ENCODE results near the gene EXOC2. TPM values are rescaled to one million over a fixed set of nuclear protein-coding genes. Genes with fewer than 3 reads are reported as not detected.

The EXOC2 gene, protein sequence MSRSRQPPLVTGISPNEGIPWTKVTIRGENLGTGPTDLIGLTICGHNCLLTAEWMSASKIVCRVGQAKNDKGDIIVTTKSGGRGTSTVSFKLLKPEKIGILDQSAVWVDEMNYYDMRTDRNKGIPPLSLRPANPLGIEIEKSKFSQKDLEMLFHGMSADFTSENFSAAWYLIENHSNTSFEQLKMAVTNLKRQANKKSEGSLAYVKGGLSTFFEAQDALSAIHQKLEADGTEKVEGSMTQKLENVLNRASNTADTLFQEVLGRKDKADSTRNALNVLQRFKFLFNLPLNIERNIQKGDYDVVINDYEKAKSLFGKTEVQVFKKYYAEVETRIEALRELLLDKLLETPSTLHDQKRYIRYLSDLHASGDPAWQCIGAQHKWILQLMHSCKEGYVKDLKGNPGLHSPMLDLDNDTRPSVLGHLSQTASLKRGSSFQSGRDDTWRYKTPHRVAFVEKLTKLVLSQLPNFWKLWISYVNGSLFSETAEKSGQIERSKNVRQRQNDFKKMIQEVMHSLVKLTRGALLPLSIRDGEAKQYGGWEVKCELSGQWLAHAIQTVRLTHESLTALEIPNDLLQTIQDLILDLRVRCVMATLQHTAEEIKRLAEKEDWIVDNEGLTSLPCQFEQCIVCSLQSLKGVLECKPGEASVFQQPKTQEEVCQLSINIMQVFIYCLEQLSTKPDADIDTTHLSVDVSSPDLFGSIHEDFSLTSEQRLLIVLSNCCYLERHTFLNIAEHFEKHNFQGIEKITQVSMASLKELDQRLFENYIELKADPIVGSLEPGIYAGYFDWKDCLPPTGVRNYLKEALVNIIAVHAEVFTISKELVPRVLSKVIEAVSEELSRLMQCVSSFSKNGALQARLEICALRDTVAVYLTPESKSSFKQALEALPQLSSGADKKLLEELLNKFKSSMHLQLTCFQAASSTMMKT
- 10 to 100 TPM; 31.9 to 35.4 TPM for total RNA-seq

DNA sequence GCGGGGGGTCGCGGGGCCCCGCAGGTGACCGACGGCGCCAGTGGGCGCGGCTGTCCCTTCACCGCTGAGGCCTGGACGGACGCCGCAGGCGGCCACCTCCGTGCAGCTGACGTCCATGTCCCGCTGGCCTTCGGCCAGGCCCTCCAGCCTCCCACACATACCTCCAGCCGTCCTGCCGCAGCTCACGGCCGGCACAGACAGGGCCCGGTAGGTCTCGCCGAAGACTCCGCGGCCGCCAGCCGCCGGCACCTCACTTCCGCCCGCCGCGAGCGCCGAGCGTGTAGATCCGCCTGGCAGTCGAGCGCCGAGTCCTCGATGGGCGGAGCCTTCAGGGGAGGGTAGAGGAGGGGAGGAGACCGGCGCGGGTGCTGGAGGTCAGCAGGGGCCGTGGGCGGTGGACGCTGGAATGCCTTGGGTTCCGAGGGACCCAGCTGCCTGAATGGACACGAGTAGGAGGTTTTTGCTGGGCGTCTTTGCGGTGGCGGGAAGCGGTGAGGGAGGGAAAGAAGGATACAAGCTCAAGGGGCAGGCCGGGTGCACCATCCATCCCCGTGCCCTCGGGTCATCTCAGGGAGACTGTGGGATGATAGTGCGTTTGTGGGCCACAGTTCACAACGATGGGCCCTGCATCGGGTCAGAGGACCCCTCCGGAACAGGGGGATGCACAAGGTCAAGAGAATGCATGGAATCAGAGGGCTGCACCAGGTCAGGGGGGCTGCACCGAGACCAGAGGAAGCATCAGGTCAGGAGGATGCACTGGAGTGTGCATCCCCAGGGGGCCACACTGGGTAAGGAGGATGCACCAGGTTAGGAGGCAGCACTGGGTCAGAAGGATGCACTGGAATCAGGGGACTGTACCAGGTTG lies at the start of gene EXOC2:
Gene EXOC2 (minus strand): TSS at position 282 of the 865 bp plus-strand sequence. CDS start 55,321 bp downstream, outside the sequence.
- ATAC-seq (ENCODE audit: low read depth) (peak; percentile 74), DNase-seq (peak; percentile 91)
- Mint-ChIP-seq H3K36me3 (peaks cover 2% of the 10 kb centered on the region), H3K27me3 (no peaks in the 10 kb centered on the region), H3K9me3 (no peaks in the 10 kb centered on the region), H3K4me1 (peaks cover 27% of the 10 kb centered on the region), H3K4me3 (peak within 1 kb of the TSS; percentile 97), H3K27ac (peak within 1 kb of the TSS; percentile 96)
- POLR2A ChIA-PET: interaction anchor here (1.0 to 2.6 kb wide), 9 partner anchors 8 to 301 kb away, joined by 3 to 29 read pairs (median 5); partner anchors contain the start of gene IRF4

DNA sequence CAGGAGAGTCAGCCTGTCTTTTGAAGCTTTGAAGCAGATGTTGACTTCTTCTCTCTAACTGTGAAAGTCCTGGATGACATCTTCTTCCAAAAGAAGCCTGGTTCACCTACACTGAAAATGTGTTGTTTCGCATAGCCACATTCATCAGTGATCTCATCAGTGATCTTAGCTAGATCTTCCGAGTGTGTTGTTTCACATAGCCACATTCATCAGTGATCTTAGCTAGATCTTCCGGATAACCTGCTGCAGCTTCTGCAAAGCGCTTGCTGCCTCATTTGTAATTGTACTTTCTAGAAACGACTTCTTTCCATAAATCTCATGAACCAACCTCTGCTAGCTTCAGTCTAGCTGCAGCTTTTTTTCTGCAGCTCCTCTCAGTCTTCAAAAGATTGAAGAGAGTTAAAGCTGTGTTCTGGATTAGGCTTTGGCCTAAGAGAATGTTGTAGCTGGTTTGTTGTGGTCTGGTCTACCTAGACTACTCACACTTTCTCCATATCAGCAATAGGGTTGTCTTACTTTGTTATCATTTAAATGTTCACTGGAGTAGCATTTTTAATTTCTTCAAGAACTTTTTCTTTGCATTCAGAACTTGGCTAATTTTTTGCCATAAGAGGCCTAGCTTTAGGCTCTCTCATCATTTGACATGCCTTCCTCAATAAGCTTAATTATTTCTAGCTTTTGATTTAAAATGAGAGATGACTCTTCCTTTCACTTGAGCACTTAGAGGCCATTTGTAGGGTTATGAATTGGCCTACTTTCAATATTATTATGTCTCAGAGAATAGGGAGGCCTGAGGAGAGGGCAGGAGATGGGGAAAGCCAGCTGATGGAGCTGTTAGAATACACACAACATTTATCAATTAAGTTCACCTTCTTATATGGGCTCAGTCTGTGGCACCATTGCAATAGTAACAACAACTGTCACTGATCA lies 48.7 kb upstream of the EXOC2 start:
- Mint-ChIP-seq H3K36me3 (no peaks in the 10 kb centered on the region), H3K4me1 (no peaks in the 10 kb centered on the region), H3K9me3 (no peaks in the 10 kb centered on the region), H3K4me3 (no peak overlapping the region), H3K27me3 (peaks cover 14% of the 10 kb centered on the region), H3K27ac (no peak overlapping the region)
- DNase-seq (no peak), ATAC-seq (ENCODE audit: low read depth) (no peak)
- POLR2A ChIA-PET: no interaction called here

DNA sequence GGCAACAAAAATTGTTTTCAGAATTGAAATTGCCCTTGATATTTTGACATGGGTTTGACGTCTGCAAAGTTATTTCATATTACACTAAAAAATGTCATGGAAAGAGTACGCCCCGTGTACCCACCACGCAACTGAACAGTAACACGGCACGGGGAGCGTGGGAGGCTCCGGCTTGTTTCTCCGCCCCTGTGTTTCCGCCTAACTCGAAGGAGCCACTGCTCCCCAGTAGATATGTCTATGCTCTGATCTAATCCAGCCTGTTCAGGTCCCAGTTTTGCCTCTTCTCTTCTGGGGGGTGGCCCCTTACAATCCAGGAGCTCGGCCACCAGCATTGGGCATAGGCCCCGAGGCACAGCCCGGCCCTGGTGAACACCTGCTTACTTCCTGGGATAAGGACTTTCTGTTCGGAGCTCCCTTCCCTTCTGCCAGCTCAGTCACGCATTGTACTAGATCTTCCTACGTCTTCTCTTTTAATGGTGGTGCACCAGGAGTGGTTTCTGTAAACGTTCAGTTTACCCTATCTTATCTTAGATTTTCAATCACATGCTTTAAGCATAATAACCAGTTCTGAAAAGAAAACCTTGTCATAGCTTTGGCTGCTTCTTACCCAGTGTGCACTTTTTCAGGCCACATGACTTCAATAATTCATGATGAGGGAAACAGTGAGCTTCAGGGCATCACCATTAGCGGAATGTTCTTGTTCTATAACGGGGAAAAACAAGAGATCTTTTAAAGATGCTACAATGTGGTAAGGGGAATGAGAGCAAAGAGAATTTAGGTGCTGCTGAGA lies 43.9 kb upstream of the EXOC2 start:
- Mint-ChIP-seq H3K36me3 (no peaks in the 10 kb centered on the region), H3K4me1 (no peaks in the 10 kb centered on the region), H3K27me3 (peaks cover 22% of the 10 kb centered on the region), H3K9me3 (no peaks in the 10 kb centered on the region), H3K27ac (no peak overlapping the region), H3K4me3 (no peak overlapping the region)
- no peak for DNase-seq
- no peak for ATAC-seq (ENCODE audit: low read depth)
- POLR2A ChIA-PET: no interaction called here

DNA sequence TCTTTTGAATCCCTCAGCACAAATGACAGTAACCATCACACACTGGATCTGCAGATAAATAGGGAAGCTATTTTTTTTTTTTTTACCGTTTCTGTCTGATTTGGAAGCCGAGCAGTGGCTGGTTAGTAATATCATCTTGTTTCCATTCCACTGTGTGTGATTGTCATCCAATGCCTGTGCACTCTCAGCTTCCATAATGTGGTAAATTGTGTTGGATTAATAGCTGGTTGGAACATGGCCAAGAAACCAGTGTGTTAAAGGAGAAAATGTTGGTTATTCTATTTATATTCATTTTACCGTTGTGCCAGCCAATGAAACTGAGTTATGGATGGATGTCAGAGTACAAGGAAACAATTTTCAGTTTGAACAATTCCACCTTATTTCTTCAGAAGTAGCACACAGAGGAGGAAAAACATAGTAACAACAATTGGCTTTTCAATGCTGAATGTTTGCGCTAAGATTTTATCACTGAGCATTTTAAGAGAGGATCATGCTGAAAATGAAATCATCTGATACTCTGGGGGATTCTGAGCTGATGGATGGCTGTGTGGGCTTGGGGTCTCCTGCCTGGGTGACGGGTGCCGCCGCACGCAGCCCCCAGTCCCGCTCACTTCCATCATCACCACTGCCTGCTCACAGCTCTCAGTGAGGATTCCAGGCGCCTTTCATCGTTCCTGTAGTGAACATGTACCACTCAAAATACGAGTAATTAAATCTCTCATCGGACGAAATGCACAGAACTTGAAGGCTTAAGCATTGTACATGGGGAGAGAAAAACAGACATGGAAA lies 40.7 kb upstream of the EXOC2 start:
- POLR2A ChIA-PET: no interaction called here
- H3K27ac Mint-ChIP-seq: no peak overlapping the region
- ATAC-seq (ENCODE audit: low read depth) (no peak), DNase-seq (no peak)
- H3K4me1 Mint-ChIP-seq: no peaks in the 10 kb centered on the region
- no peaks in the 10 kb centered on the region for H3K9me3 Mint-ChIP-seq
- no peaks in the 10 kb centered on the region for H3K36me3 Mint-ChIP-seq
- no peak overlapping the region for H3K4me3 Mint-ChIP-seq
- peaks cover 28% of the 10 kb centered on the region for H3K27me3 Mint-ChIP-seq

DNA sequence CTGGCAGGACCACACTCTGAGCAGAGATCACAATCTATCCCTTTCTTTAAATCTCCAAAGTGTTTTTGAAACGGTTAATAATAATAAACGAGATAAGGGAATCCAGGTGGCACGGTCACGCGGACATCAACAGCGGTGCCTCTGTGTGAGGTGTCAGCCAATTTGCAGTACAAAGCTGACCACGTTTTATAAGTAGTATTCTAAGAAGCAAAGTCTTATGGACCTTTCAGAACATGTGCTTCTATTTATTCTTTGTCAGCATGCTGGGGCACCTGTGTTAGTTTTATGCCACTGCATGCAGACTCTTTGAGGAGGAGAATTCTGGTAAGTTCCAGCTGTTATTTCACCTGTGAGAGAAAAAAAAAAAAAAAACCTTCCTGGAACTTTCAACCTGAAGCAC lies 39.0 kb upstream of the EXOC2 start:
- no peak for ATAC-seq (ENCODE audit: low read depth)
- no peaks in the 10 kb centered on the region for H3K9me3 Mint-ChIP-seq
- H3K27me3 Mint-ChIP-seq: peaks cover 25% of the 10 kb centered on the region
- H3K27ac Mint-ChIP-seq: no peak overlapping the region
- no peaks in the 10 kb centered on the region for H3K4me1 Mint-ChIP-seq
- H3K4me3 Mint-ChIP-seq: no peak overlapping the region
- H3K36me3 Mint-ChIP-seq: no peaks in the 10 kb centered on the region
- POLR2A ChIA-PET: no interaction called here
- DNase-seq: no peak

DNA sequence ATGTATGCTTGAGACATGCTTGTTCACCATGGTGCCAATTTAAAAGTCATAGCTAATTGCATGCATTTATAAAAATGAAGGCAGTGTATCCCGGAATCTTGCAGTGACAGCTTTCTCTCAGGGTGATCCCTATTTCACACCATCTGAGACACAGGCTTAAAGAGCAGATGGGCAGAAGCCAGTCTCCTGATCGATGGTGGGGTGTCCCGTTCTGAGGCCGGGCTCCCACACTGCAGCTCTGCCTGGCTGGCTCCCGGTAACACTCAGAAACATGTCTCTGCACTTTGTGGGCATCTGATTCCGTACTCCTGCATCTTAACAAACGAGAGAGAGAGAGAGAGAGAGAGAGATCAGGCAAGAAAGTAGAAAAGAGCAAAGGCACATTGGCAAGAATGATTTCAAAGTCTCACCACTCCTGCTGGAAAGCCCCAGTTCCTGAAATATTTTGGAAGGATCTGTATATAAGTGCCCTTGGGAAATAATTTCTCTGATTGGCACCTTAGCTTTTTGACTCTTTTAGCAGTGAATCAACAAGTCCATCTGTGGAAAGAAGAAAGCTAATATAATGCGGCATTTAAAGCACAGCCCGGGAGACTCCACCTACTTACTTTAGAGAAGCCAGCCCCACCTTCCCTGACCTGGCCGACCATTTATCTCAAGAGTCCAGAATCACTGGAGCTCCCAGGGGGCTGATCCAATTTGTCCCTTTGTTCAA lies 36.8 kb upstream of the EXOC2 start:
- DNase-seq (no peak), ATAC-seq (ENCODE audit: low read depth) (no peak)
- Mint-ChIP-seq H3K27ac (no peak overlapping the region), H3K36me3 (no peaks in the 10 kb centered on the region), H3K9me3 (no peaks in the 10 kb centered on the region), H3K4me3 (no peak overlapping the region), H3K4me1 (no peaks in the 10 kb centered on the region), H3K27me3 (peaks cover 28% of the 10 kb centered on the region)
- POLR2A ChIA-PET: no interaction called here

DNA sequence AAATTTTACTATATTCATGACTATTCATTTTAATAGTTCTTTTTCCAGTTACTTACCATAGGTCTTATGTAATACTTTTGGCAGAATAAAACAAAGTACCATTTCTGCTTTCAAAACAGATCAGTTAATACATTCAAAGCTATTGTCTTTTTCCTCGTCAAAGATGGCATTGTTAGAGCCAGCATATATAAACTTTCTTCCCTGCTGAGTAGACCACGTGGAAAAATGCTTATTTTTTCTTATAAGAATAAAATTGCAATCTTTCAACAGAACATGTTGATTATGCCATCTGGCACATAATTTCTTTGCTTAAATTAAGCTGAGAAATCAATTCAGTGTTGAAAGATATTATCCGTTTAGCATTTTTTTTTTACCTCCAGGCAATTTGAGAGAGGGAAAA lies 34.9 kb upstream of the EXOC2 start:
- H3K4me1 Mint-ChIP-seq: no peaks in the 10 kb centered on the region
- POLR2A ChIA-PET: no interaction called here
- no peaks in the 10 kb centered on the region for H3K9me3 Mint-ChIP-seq

DNA sequence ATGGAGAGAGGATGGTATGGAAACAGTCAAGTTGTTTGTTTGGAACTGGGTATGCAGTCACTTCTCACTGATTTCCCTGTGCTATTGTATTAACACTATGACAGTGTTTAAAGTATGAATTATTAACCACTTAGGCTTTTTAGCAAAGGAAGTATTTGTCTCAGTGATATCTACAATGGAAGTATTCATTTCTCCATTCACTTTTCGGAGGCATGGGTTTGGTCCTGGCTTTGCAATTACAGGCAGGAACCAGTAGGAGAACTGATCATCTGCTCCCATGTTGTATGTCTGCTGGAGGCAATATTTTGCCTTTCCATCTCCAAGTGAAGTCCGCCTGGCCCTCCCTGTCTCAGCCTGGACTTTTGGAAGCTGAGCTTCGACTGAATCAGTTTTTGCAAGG lies 30.6 kb upstream of the EXOC2 start:
- ATAC-seq (ENCODE audit: low read depth) (no peak), DNase-seq (no peak)
- H3K4me3 Mint-ChIP-seq: no peak overlapping the region
- H3K4me1 Mint-ChIP-seq: peaks cover 4% of the 10 kb centered on the region
- POLR2A ChIA-PET: no interaction called here
- no peak overlapping the region for H3K27ac Mint-ChIP-seq
- no peaks in the 10 kb centered on the region for H3K36me3 Mint-ChIP-seq
- H3K27me3 Mint-ChIP-seq: peaks cover 10% of the 10 kb centered on the region
- H3K9me3 Mint-ChIP-seq: no peaks in the 10 kb centered on the region

More for the DNA sequence above, 34.9 kb upstream of the EXOC2 start:
- Mint-ChIP-seq H3K36me3 (no peaks in the 10 kb centered on the region), H3K4me3 (no peak overlapping the region), H3K27ac (no peak overlapping the region), H3K27me3 (peaks cover 25% of the 10 kb centered on the region)
- no peak for DNase-seq
- ATAC-seq (ENCODE audit: low read depth): no peak

DNA sequence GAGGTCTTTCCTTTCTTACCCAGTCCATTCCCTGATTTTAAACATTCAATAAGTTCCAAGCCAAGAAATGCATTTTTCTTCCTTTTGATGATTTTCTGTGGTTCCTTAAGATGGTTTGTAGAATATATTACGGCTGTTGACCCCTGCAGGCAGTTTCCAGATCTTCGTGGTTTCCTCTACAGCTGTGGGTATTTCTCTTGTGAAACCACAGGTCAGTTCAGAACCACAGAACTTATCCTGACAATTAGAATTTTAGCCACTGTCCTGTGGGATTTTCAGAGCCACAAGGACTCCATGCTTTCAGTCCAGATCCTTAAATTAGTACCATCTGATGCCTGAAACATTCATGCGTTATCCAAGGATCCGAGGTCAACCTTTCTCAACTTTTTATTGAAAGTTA lies 29.7 kb upstream of the EXOC2 start:
- DNase-seq: no peak
- no peak overlapping the region for H3K4me3 Mint-ChIP-seq
- no peaks in the 10 kb centered on the region for H3K36me3 Mint-ChIP-seq
- POLR2A ChIA-PET: interaction anchor here (0.9 kb wide), 1 partner anchor 30 kb away, joined by 4 read pairs; the partner anchor contains the start of gene EXOC2
- no peaks in the 10 kb centered on the region for H3K9me3 Mint-ChIP-seq
- no peak for ATAC-seq (ENCODE audit: low read depth)
- H3K27me3 Mint-ChIP-seq: peaks cover 10% of the 10 kb centered on the region
- peaks cover 4% of the 10 kb centered on the region for H3K4me1 Mint-ChIP-seq
- H3K27ac Mint-ChIP-seq: no peak overlapping the region

DNA sequence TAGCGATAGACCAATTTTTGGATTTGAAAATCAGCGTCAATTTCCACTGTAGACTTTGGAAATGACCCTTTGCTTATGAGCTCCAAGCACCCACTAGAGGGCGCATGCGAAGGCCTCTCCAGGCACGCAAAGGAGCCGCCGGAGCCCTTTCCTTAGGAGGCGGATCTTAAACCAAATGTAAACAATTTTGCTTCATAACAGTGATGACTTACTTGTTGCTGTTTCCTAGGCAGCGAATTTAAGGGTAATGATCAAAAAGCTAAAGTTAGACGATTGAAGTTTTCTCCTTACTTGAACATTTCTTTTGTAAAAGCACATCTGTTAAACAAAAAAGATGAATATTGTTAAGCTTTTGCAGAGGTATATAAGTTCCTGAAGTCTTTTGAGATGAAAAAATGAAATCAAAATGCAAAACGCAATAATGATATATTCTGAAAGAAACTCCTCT lies 29.2 kb upstream of the EXOC2 start:
- DNase-seq (peak; percentile 74), ATAC-seq (ENCODE audit: low read depth) (peak; percentile 77)
- H3K27ac Mint-ChIP-seq: no peak overlapping the region
- H3K36me3 Mint-ChIP-seq: no peaks in the 10 kb centered on the region
- no peak overlapping the region for H3K4me3 Mint-ChIP-seq
- H3K4me1 Mint-ChIP-seq: peaks cover 4% of the 10 kb centered on the region
- POLR2A ChIA-PET: interaction anchor here (0.9 kb wide), 1 partner anchor 30 kb away, joined by 4 read pairs; the partner anchor contains the start of gene EXOC2
- no peaks in the 10 kb centered on the region for H3K9me3 Mint-ChIP-seq
- H3K27me3 Mint-ChIP-seq: peaks cover 5% of the 10 kb centered on the region
